Measurements from ENCODE around the gene CUL5.

Gene CUL5

GRCh38 chr11:108154591-108154990 lies 145.9 kb downstream of the CUL5 start:
- Histone ChIP-seq H3K4me3 (ENCODE audit: low read depth, low read length) (no peak overlapping the region), H3K36me3 (ENCODE audit: control insufficient read depth in 2 of 2, insufficient read depth in 1 of 2, low read length in 2 of 2) (peaks cover 29 to 84% of the 10 kb centered on the region in 2 experiments), H3K9me3 (ENCODE audit: control insufficient read depth, insufficient read depth, low read depth, low read length) (no peaks in the 10 kb centered on the region), H3K4me1 (ENCODE audit: control insufficient read depth, insufficient read depth, low read length) (no peaks in the 10 kb centered on the region), H3K27ac (ENCODE audit: extremely low read depth, low read depth, low read length) (no peak overlapping the region)
- TF ChIP-seq SP2 (tag by site-specific recombination; IDR thresholded peaks at IDR 0.05) (no peak), PRDM6 (tag by site-specific recombination; IDR thresholded peaks at IDR 0.05) (peak; percentile 31; the same call in 1 of the 2 replicates), ZBTB11 (tag by site-specific recombination; conservative IDR thresholded peaks at IDR 0.05; ENCODE audit: low read depth) (no peak)
- POLR2A ChIA-PET, result no interaction called here
- CTCF ChIA-PET, result interaction anchor here (0.5 to 1.2 kb wide), 5 partner anchors 14 to 494 kb away, joined by 3 to 5 read pairs (median 4); no protein-coding TSS in a partner anchor

Data from HEK293 (cell line).